DMS 273 treated with DMSO at 0.1 percent for 48 hours (cell line): Measurements from ENCODE around the gene IL25.
A peak's percentile ranks its signal among the peaks of the same experiment; 100 is the strongest.
"Not testable (repeated sequence)": the region's sequence is repeated elsewhere in the genome, so short reads cannot be mapped to it uniquely, and the experiment has no call there.

Source experiments
- DNase-seq: peaks from one replicate; lab custom pipeline; 2025; lab: John Stamatoyannopoulos, UW

IL25 gene

GRCh38 chr14:23372509-23372908, at the start of gene IL25:
Gene IL25 (plus strand): TSS chr14:23372809.
- no peak for DNase-seq

- DNase-seq: no peak
Measured at GRCh38 chr14:23323838-23324454, 48.7 kb upstream of the IL25 start.

GRCh38 chr14:23324455-23324846, 48.2 kb upstream of the IL25 start:
- DNase-seq: no peak

- no peak for DNase-seq
Measured at GRCh38 chr14:23324993-23325392, 47.6 kb upstream of the IL25 start.

- DNase-seq: not testable (repeated sequence)
Measured at GRCh38 chr14:23325746-23326145, 46.9 kb upstream of the IL25 start.

GRCh38 chr14:23326491-23327332, 45.9 kb upstream of the IL25 start:
- DNase-seq: no peak

- peak; percentile 56 for DNase-seq
Measured at GRCh38 chr14:23327947-23328744, 44.5 kb upstream of the IL25 start.

- no peak for DNase-seq
Measured at GRCh38 chr14:23335623-23336022, 37.0 kb upstream of the IL25 start.

GRCh38 chr14:23339506-23340268, 32.9 kb upstream of the IL25 start:
- no peak for DNase-seq

- no peak for DNase-seq
Measured at GRCh38 chr14:23344481-23344880, 28.1 kb upstream of the IL25 start.

- no peak for DNase-seq
Measured at GRCh38 chr14:23345987-23346692, 26.5 kb upstream of the IL25 start.

GRCh38 chr14:23346693-23347405, 25.8 kb upstream of the IL25 start:
- no peak for DNase-seq

- DNase-seq: no peak
Measured at GRCh38 chr14:23347406-23348296, 25.0 kb upstream of the IL25 start.

GRCh38 chr14:23348297-23348655, 24.3 kb upstream of the IL25 start:
- no peak for DNase-seq

- DNase-seq: no peak
Measured at GRCh38 chr14:23349156-23349845, 23.3 kb upstream of the IL25 start.

GRCh38 chr14:23351681-23352505, 20.7 kb upstream of the IL25 start:
- DNase-seq: no peak

GRCh38 chr14:23352506-23353432, 19.8 kb upstream of the IL25 start, which contains the start of gene SLC22A17:
Gene SLC22A17 (minus strand): TSS chr14:23352887.
- DNase-seq: peak; percentile 45
